Measurements from ENCODE around the gene C12orf76.

The C12orf76 gene

GRCh38 chr12:109994401-109995175, 53.7 kb downstream of the C12orf76 start:
- no peak for DNase-seq (ENCODE audit: low read depth)

GRCh38 chr12:109993091-109993490, 55.2 kb downstream of the C12orf76 start:
- DNase-seq (ENCODE audit: low read depth), result peak; percentile 64

- no peak for DNase-seq (ENCODE audit: low read depth)
These were observed 56.7 kb downstream of the C12orf76 start for GRCh38 chr12:109991586-109991985.
